ENCODE results near the gene CITED4. TPM values are rescaled to one million over a fixed set of nuclear protein-coding genes. Genes with fewer than 3 reads are reported as not detected.
A peak's percentile ranks its signal among the peaks of the same experiment; 100 is the strongest.

The CITED4 gene
- total RNA-seq, 1 donor from 2014 or later = 7.1 TPM

- peaks cover 3% of the 10 kb centered on the region for H3K9me3 Mint-ChIP-seq (ENCODE audit: unreplicated experiment)
- FAIRE-seq = no peak
Measured at GRCh38 chr1:40829631-40830245, 32.4 kb downstream of the CITED4 start.

GRCh38 chr1:40825996-40826395 lies 36.2 kb downstream of the CITED4 start:
- peaks cover 3% of the 10 kb centered on the region for H3K9me3 Mint-ChIP-seq (ENCODE audit: unreplicated experiment)
- H3K27ac Mint-ChIP-seq (ENCODE audit: unreplicated experiment) = no peak overlapping the region
- no peak overlapping the region for H3K27ac ChIP-seq (ENCODE audit: low read depth, low read length)

More at GRCh38 chr1:40829631-40830245, 32.4 kb downstream of the CITED4 start:
- no peak overlapping the region for H3K4me3 ChIP-seq (ENCODE audit: insufficient read depth, low read depth, low read length)
- DNase-seq (ENCODE audit: low read depth) = no peak
- no peaks in the 10 kb centered on the region for H3K27me3 ChIP-seq (ENCODE audit: insufficient read depth, low read length)
- H4K20me1 ChIP-seq (ENCODE audit: insufficient read depth, low read length) = no peaks in the 10 kb centered on the region
- no peak overlapping the region for H3K4me2 ChIP-seq (ENCODE audit: low read length)
- no peak overlapping the region for H3K27ac Mint-ChIP-seq (ENCODE audit: unreplicated experiment)
- no peak for TF ChIP-seq EZH2 (IDR thresholded peaks at IDR 0.05; ENCODE audit: insufficient read depth, low read length)
- no peak for TF ChIP-seq CTCF (IDR thresholded peaks at IDR 0.05; ENCODE audit: insufficient read depth, low read depth, low read length)
- no peak overlapping the region for H3K9ac ChIP-seq (ENCODE audit: low read length)
- peaks cover 12% of the 10 kb centered on the region for H3K4me1 ChIP-seq (ENCODE audit: insufficient read depth, low read length)
- no peaks in the 10 kb centered on the region for H3K36me3 ChIP-seq (ENCODE audit: insufficient read depth, low read length)
- H3K27me3 Mint-ChIP-seq (ENCODE audit: low read depth, unreplicated experiment) = peaks cover 33% of the 10 kb centered on the region
- no peak overlapping the region for H2AFZ ChIP-seq (ENCODE audit: low read depth, low read length)
- no peaks in the 10 kb centered on the region for H3K79me2 ChIP-seq (ENCODE audit: insufficient read depth, low read length)
- no peak overlapping the region for H3K27ac ChIP-seq (ENCODE audit: low read depth, low read length)
- H3K4me1 Mint-ChIP-seq (ENCODE audit: low read depth, unreplicated experiment) = peaks cover 6% of the 10 kb centered on the region
- H3K36me3 Mint-ChIP-seq (ENCODE audit: low read depth, unreplicated experiment) = peaks cover 4% of the 10 kb centered on the region
- no peaks in the 10 kb centered on the region for H3K9me3 ChIP-seq (ENCODE audit: insufficient read depth, low read depth, low read length)
- no peak overlapping the region for H3K4me3 Mint-ChIP-seq (ENCODE audit: unreplicated experiment)

More at GRCh38 chr1:40825996-40826395, 36.2 kb downstream of the CITED4 start:
- H3K4me3 Mint-ChIP-seq (ENCODE audit: unreplicated experiment) = peak overlapping the region; percentile 64
- peaks cover 25% of the 10 kb centered on the region for H3K27me3 Mint-ChIP-seq (ENCODE audit: low read depth, unreplicated experiment)
- Histone ChIP-seq H3K27me3 (ENCODE audit: insufficient read depth, low read length) (no peaks in the 10 kb centered on the region), H3K36me3 (ENCODE audit: insufficient read depth, low read length) (no peaks in the 10 kb centered on the region), H2AFZ (ENCODE audit: low read depth, low read length) (no peak overlapping the region), H3K9me3 (ENCODE audit: insufficient read depth, low read depth, low read length) (no peaks in the 10 kb centered on the region), H3K4me2 (ENCODE audit: low read length) (no peak overlapping the region), H4K20me1 (ENCODE audit: insufficient read depth, low read length) (no peaks in the 10 kb centered on the region), H3K79me2 (ENCODE audit: insufficient read depth, low read length) (no peaks in the 10 kb centered on the region), H3K4me3 (ENCODE audit: insufficient read depth, low read depth, low read length) (no peak overlapping the region), H3K9ac (ENCODE audit: low read length) (no peak overlapping the region), H3K4me1 (ENCODE audit: insufficient read depth, low read length) (peaks cover 20% of the 10 kb centered on the region)
- FAIRE-seq (no peak), DNase-seq (ENCODE audit: low read depth) (no peak)
- TF ChIP-seq EZH2 (IDR thresholded peaks at IDR 0.05; ENCODE audit: insufficient read depth, low read length) (no peak), CTCF (IDR thresholded peaks at IDR 0.05; ENCODE audit: insufficient read depth, low read depth, low read length) (no peak)
- peaks cover 13% of the 10 kb centered on the region for H3K4me1 Mint-ChIP-seq (ENCODE audit: low read depth, unreplicated experiment)
- peaks cover 4% of the 10 kb centered on the region for H3K36me3 Mint-ChIP-seq (ENCODE audit: low read depth, unreplicated experiment)
